Fibroblast of skin of abdomen (primary cell): ENCODE data around the gene FXYD4.

Experiments used
- DNase-seq: peaks from one replicate; pipeline ENCODE4 v3.0.0-alpha.2; 2013

The FXYD4 gene

DNA sequence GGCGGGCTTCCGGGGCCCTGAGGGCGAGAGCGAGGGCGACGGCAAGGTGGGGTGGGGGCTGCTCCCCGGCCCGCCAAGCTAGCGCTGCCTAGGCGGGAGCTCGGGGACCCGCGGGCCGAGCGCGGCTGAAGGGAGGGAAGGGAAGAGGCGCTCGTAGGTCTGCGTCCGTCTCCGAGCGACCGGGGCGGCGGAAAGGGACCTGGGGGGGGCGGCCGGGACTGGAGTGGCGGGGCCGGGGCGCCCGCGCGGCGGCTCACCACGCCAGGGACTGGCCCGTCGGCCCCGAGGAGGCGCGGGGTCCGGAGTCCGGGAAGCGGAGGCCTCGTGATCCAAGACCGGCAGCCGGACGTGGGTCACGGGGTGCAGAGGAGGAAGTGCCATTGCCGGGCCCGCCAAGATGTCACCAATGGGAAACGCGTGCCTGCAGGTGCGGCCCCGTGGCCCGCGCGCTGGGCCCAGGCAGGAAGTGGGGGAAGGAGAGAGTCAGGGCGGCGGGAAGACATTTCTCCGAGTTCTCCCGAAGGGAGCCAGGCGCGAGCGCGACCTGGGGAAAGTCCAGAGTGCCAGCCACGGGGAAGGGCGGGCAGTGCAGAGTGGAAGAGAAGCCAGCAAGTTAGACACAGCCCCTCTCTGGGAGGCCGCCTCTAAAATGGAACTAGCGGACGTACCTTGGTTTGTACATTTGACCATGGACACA, 25.6 kb downstream of the FXYD4 start:
- DNase-seq, result peak; percentile 70

DNA sequence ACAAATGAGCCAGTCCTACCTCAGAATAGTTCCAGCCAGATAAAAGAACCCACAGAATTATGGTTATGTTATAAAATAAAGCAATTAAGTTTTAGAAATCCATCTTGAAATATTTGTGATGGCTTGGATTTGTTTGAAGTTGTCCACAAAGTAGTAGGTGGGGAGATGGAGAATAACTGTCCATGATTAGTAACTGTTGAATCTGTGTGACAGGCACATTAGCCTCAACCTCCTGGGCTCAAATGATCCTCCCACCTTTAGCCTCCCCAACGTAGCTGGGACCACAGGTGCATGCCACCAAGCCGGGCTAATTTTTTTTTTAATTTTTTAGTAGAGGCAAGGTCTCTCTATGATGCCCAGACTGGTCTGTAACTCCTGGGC, 27.5 kb downstream of the FXYD4 start:
- DNase-seq, result no peak

DNA sequence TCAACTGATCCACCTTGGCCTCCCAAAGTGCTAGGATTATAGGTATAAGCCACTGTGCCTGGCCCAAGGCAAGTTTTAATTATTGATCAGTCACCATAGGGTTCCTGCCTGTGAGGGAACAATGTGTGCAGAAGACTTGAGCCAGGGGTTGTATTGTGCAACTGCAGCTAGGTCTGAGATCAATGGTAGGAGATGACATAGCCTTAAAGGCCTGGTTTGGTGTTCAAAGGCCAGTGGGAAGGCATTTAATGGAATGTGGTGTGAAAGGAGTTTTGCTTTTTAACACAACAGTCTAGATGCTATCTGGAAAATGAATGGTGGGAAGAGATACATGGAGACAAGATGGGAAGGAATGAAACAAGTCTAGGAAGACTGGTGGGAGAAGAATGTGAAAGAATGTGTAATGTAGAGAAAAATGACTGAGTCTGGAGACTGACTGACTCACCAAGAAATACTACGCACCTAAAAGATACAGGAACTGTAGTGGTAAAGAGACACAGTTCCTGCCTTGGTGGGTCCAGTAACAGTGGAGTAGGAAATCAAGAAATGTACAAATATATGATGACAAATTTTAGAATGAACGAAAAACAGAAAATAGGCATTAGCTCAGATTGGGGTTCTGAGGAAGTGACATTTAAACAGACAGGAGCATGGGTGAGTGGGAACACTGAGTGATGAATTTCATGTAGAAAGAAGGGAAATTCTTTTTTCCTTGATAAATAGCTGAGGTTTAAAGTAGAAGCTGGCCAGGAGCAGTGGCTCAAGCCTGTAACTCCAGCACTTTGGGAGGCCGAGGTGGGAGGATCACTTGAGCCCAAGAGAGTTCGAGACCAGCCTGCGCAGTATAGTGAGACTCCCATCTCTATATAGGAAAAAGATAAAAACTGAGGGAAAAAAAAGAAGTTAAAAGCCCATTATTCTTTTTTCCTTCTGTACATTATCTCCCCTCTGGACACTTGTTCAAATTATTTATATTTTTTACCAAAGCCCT, 28.2 kb downstream of the FXYD4 start:
- peak; percentile 57 for DNase-seq

DNA sequence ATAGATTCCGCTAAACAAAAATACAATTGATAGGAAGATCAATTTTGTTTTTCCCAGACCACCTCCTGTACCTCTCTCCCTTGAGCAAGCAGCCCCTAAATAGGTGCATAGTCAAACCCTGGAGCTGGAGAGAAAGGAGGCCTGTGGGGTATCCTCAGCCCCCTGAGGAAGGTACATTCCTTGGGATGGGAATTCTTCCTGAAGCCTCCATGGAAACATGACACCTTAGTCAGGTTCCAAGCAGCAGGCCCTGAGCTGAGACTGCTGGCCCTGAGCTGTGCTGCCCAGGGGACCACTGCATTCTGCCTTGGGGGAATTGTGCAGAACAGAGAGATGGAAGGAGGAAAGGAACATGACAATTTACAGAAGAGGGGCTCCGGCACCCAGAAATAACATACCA, 30.2 kb downstream of the FXYD4 start:
- DNase-seq, result no peak

- no peak for DNase-seq
Observed at GRCh38 chr10:43402176-43402575, 30.7 kb downstream of the FXYD4 start.

GRCh38 chr10:43402880-43403452, 31.5 kb downstream of the FXYD4 start:
- no peak for DNase-seq

DNA sequence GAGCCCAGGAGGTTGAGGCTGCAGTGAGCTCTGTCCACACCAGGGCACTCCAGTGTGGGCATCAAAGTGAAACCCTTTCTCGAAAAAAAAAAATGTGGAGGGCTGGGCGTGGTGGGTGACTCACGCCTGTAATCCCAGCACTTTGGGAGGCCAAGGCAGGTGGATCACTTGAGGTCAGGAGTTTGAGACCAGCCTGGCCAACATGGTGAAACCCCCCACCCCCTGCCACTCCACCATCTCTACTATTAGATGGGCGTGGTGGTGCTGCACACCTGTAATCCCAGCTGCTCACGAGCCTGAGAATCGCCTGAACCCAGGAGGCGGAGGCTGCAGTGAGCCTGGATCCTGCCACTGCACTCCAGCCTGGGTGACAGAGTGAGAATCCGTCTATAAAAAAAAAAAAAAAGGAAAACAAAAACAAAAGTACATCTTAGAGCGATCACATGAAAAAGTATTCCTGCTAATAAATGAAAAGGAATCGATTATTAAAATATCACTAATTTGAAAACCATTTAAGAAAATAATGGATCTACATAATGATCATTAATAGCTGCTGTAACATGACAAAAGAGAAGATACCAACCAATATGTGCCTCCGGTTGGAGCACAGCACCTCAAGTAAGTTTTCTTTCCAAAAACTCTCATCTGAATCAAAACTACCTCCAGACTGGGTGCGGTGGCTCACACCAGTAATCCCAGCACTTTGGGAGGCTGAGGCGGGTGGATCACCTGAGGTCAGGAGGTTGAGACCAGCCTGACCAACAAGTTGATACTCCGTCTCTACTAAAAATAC, 32.7 kb downstream of the FXYD4 start:
- no peak for DNase-seq

DNA sequence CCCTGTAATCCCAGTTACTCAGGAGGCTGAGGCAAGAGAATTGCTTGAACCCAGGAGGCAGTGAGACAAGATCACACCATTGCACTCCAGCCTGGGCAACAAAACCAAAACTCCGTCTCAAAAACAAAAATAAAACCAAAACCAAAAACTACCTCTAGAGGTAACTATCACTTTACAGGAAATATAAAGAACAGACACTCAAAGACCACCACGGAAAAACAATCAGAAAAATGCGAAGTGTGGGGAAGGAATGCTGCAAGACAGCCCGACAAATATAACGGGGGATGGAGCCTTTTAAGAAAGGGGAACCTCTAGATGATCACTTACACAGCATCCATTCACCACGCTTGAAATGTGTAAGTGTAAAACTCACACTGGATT, 33.3 kb downstream of the FXYD4 start:
- DNase-seq, result no peak

DNA sequence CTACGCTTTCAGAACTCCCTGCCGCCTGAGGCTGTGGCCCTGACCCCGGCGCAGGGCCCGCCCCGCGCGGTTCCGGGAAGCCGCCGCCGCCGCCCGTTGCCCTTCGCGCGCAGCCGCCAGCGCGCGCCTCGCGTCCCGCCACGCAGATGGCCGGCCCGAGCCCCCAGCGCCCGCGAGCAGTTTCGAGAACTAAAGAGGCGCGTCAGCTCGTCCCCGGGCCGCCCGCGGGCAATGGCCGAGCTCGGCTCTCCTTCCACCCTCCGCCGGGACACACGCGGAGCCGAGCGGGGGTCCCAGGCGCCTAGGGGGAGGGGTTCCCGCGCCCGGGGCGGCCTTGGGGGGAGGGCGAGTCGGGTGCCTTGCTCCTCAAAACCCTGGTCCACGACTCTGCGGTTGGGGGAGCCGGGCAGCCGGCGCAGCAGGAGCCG, 35.7 kb downstream of the FXYD4 start:
- DNase-seq, result peak; percentile 54

GRCh38 chr10:43407576-43408330, 36.3 kb downstream of the FXYD4 start:
- peak; percentile 89 for DNase-seq

GRCh38 chr10:43408331-43408709, 36.9 kb downstream of the FXYD4 start:
- no peak for DNase-seq

DNA sequence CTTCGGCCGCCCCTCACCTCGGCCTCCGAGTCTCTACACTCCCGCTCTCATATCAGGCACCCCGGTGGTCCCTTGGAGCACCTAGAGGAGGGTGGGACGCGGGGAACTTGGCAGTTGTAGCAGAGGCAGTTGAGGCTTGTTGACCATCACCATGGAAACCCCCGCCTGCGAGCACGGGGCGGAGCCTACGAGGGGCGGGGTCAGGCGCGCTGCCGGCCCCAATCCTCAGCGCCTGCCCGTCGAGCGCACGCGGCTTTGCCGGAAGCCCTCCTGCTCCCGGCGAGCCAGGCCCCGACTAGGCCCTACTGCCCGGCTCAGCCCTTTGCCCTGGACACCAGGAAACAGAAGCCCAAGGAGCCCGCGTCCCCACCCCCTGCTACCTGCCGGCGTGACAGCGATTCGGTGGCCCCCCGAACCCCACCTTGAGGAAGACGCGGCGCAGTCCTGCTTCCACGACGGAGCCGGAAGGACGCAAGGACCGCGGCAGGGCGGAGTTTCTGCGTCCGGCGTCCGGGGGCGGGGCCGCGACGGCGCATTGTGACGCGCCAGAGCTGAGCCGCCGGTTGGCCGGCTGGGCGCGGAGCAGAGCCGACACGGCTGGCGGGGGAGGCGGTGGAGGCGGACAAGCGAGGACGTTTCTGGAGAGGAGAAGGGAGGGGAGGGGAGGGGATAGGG, 37.4 kb downstream of the FXYD4 start, which contains the start of gene HNRNPF:
TSS of gene HNRNPF (minus strand) at position 477 of the 675 bp plus-strand sequence. CDS start 21,302 bp downstream, outside the sequence.
- peak; percentile 97 for DNase-seq

DNA sequence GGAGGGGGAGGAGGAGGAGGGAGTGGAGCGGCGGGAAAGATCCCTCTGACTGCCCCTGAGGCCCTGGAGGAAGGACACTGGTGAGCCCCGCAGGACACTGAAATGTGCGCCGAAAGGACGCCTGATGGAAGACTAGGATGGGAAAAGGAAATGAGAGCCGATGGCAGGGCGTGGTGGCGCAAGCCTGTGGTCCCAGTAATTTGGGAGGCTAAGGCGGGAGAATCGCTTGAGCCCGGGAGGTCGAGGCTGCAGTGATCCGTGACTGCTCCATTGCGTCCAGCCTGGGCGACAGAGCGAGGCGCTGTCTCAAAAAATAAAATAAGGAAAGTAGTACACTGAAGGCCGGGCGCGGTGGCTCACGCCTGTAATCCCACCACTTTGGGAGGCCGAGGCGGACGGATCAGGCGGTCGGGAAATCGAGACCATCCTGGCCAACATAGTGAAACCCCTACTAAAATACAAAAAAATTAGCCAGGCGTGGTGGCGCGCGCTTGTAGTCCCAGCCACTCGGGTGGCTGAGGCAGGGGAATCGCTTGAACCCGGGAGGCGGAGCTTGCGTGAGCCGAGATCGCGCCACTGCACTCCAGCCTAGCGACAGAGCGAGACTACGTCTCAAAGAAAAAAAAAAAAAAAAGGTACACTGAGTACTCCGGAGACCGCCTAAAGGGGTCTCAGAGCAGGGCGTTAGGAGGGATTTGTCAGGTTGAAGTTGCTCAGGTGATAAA, 38.1 kb downstream of the FXYD4 start:
- DNase-seq, result peak; percentile 10

DNA sequence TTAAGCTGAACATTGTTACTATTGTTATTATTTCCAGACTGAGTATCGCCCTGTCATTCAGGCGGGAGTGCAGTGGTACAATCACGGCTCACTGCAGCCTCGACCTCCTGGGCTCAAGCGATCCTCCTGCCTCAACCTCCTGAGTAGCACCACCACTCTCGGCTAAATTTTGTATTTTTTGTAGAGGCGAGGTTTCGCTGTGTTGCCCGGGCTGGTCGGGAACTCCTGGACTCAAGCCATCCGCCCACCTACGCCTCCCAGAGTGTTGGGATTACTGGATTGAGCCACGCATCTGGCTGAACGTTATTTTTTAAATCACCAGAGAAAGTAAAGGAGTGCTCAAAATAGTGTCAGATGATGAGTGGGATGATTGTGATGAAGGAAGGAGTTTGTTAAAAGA, 38.9 kb downstream of the FXYD4 start:
- DNase-seq, result no peak

DNA sequence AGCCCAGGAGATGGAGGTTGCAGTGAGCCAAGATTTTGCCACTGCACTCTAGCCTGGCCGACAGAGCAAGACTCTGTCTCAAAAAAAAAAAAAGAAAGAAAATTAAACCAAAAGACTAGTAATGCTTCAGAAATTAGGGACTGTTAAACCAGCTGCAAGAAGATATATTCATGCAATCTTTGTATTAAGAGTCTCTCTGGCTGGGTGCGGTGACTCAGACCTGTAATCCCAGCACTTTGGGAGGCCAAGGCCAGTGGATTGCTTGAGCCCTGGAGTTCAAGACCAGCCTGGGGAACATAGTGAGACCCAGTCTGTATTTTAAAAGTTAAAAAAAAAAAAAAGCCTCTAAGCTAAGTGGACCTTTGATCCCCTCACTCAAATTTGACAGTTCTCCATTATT, 40.1 kb downstream of the FXYD4 start:
- no peak for DNase-seq

DNA sequence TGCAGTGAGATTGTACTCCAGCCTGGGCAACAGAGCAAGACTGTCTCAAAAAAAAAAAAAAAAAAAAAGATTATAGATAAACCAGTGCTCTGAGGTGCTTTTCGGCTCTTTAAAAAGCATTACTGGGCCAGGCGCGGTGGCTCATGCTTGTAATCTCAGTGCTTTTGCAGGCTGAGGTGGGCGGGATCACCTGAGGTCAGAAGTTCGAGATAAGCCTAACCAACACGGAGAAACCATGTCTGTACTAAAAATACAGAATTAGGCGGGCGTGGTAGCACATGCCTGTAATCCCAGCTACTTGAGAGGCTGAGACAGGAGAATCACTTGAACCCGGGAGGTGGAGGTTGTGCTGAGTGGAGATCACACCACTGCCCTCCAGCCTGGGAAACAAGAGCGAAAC, 44.1 kb downstream of the FXYD4 start:
- no peak for DNase-seq

GRCh38 chr10:43417950-43418768, 46.7 kb downstream of the FXYD4 start:
- DNase-seq, result no peak

DNA sequence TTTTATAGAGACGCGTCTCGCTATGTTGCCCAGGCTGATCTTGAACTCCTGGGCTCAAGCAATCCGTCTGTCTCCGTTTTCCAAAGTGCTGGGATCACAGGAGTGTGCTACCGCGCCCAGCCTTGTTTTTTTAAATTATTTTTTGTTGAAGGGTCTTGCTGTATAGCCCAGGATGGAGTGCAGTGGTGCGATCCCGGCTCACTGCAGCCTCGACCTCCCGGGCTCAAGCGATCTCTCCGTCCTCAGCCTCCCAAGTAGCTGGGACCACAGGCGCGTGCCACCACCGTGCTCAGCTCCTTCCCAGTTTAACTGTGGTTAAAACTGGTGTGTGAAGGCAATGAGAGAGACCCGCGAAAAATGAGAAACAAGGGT, 48.5 kb downstream of the FXYD4 start:
- DNase-seq, result no peak

- peak; percentile 90 for DNase-seq
Observed at GRCh38 chr10:43420369-43421200, 49.1 kb downstream of the FXYD4 start.
